ENCODE data around the gene HLCS. TPM values are rescaled to one million over a fixed set of nuclear protein-coding genes. Genes with fewer than 3 reads are reported as not detected.

Gene HLCS
- total RNA-seq, 1 donor from 2014 or later, result 15.3 TPM

- Mint-ChIP-seq H3K36me3 (ENCODE audit: low read depth) (peaks cover 12% of the 10 kb centered on the region), H3K27ac (no peak overlapping the region), H3K4me3 (no peak overlapping the region), H3K9me3 (peaks cover 10% of the 10 kb centered on the region), H3K27me3 (no peaks in the 10 kb centered on the region), H3K4me1 (no peaks in the 10 kb centered on the region)
- intact Hi-C loops (cut with micrococcal nuclease), result no loop called here
- no peak for DNase-seq
Measured at GRCh38 chr21:36883532-36884486, 82.7 kb downstream of the HLCS start.

- H3K27me3 Mint-ChIP-seq, result no peaks in the 10 kb centered on the region
- H3K36me3 Mint-ChIP-seq (ENCODE audit: low read depth), result peaks cover 12% of the 10 kb centered on the region
- intact Hi-C loops (cut with micrococcal nuclease), result no loop called here
- H3K9me3 Mint-ChIP-seq, result peaks cover 10% of the 10 kb centered on the region
- H3K27ac Mint-ChIP-seq, result no peak overlapping the region
- no peak overlapping the region for H3K4me3 Mint-ChIP-seq
- no peaks in the 10 kb centered on the region for H3K4me1 Mint-ChIP-seq
- no peak for DNase-seq
Measured at GRCh38 chr21:36882776-36883175, 83.7 kb downstream of the HLCS start.

DNA sequence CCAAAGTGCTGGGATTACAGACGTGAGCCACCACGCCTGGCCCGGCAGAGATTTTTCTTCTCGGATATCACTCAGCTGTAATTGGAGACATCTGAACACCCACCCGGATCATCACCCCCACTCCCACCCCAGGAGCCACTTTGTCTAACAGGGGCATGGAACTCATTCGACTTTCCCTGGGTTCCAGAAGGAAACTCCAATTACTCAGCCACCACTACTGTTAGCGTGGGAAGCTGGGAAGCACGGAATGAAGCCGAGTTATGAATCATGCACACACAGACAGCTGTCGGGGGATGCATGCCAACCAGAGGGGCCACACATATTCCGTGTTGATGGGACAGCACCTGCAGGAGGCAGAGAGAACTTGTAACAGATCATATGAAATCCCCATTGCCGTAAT, 85.2 kb downstream of the HLCS start:
- intact Hi-C loops (cut with micrococcal nuclease), result no loop called here
- no peaks in the 10 kb centered on the region for H3K4me1 Mint-ChIP-seq
- H3K27ac Mint-ChIP-seq, result no peak overlapping the region
- peaks cover 12% of the 10 kb centered on the region for H3K36me3 Mint-ChIP-seq (ENCODE audit: low read depth)
- no peak overlapping the region for H3K4me3 Mint-ChIP-seq
- H3K27me3 Mint-ChIP-seq, result no peaks in the 10 kb centered on the region
- DNase-seq, result no peak
- peaks cover 10% of the 10 kb centered on the region for H3K9me3 Mint-ChIP-seq

DNA sequence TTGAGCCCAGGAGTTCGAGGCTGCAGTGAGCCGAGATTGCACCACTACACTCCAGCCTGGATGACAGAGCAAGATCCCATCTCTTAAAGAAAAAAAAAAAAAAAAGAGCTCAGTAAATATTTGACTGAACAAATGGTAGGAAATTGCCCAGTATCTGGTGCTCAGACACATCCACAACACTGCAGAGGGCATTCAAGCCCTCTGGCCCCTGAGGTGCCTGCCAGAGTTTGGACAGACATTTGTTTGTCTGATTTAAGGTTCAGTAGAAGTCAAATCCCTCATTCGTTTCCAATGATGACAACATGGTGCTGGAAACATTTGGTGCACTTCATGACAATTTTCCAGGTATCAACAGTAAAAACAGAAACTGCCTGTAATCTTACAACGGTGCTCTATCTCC, 86.6 kb downstream of the HLCS start:
- DNase-seq, result no peak
- Mint-ChIP-seq H3K4me1 (no peaks in the 10 kb centered on the region), H3K4me3 (no peak overlapping the region), H3K36me3 (ENCODE audit: low read depth) (peaks cover 7% of the 10 kb centered on the region), H3K27me3 (no peaks in the 10 kb centered on the region), H3K9me3 (peaks cover 10% of the 10 kb centered on the region), H3K27ac (no peak overlapping the region)
- intact Hi-C loops (cut with micrococcal nuclease), result no loop called here

DNA sequence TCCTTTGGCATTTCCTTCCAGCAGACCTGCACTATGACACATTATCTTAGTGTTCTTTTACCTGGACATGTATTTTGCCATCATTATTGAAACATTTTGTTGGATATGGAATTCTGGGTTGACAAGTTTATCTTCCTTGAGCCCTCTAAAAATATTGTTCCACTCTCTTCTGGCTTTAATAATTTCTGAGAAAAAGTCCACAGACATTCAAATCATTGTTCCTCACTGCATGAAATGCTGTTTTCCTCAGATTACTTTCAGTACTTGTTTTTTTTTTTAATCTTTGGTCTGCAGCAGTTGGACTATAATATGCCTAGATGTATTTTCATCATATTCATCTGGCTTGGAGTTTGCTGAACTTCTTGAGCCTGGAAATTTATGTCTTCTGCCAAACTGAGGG, 88.7 kb downstream of the HLCS start:
- intact Hi-C loops (cut with micrococcal nuclease), result no loop called here
- no peak overlapping the region for H3K4me3 Mint-ChIP-seq
- peaks cover under 1% of the 10 kb centered on the region for H3K36me3 Mint-ChIP-seq (ENCODE audit: low read depth)
- H3K4me1 Mint-ChIP-seq, result no peaks in the 10 kb centered on the region
- no peak overlapping the region for H3K27ac Mint-ChIP-seq
- no peaks in the 10 kb centered on the region for H3K9me3 Mint-ChIP-seq
- DNase-seq, result no peak
- H3K27me3 Mint-ChIP-seq, result no peaks in the 10 kb centered on the region

DNA sequence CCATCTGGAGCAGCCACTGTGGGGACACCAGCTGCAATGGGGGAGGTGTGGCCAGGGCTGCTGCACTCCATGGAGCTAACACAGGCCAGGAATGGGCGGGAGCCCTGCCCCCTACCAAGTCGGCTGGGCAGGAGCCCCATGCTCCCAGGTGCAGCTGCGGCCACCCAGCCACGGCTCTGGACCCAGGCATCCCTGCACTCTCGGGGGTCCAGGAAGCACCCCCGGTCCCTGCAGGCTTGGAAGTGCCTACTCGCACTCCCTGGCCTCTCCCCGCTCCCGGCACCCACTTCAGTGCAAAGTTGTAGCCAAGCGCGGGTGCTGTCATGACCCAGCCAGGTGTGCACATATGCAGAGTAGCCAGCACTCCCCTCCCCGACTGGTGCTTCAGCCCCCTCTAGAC, 91.8 kb downstream of the HLCS start:
- DNase-seq, result no peak
- H3K36me3 Mint-ChIP-seq (ENCODE audit: low read depth), result no peaks in the 10 kb centered on the region
- no peaks in the 10 kb centered on the region for H3K4me1 Mint-ChIP-seq
- H3K9me3 Mint-ChIP-seq, result no peaks in the 10 kb centered on the region
- no peak overlapping the region for H3K27ac Mint-ChIP-seq
- no peaks in the 10 kb centered on the region for H3K27me3 Mint-ChIP-seq
- intact Hi-C loops (cut with micrococcal nuclease), result no loop called here
- no peak overlapping the region for H3K4me3 Mint-ChIP-seq

DNA sequence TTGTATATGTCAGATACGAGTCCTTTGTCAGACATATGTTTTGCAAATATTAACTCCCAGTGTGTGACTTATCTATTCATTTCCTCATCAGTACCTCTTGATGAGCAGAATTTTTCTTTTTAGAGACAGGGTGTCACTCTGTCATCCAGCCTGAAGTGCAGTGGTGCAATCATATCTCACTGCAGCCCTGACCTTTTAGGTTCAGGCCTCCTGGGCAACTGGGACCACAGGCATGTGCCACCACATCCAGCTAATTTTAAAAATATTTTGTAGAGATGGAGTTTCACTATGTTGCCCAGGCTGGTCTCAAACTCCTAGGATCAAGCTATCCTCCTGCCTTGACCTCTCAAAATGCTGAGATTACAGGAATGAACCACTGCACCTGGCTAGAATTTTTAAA, 93.0 kb downstream of the HLCS start:
- no peaks in the 10 kb centered on the region for H3K4me1 Mint-ChIP-seq
- H3K36me3 Mint-ChIP-seq (ENCODE audit: low read depth), result no peaks in the 10 kb centered on the region
- no peak overlapping the region for H3K4me3 Mint-ChIP-seq
- intact Hi-C loops (cut with micrococcal nuclease), result no loop called here
- no peak overlapping the region for H3K27ac Mint-ChIP-seq
- H3K27me3 Mint-ChIP-seq, result no peaks in the 10 kb centered on the region
- no peak for DNase-seq
- no peaks in the 10 kb centered on the region for H3K9me3 Mint-ChIP-seq

DNA sequence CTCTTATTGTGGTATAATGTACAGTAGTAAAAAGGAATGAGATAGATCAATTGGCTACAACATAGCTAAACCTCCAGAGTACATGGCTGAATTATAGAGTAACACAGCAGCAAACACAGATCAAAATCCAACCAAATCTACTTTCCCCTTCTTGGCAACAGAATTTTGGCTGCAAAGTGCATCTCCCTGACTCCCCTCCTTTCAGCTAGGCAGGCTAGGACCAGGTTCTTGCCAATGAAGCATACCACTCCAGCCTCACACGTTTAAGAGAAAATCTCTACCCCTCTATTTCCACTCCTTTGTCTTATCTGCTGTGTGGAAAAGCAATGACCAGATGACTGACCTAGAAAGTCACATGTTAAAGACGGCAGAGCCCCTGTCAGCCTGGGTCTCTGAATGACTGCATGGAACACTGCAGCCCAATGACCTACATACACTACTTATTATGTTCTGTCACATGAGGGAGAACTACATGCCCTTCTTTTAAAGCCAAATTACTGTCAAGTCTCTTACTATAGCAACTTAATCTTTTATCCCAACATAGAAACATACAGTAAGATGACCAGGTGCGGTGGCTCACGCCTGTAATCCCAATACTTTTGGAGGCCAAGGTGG, 99.1 kb downstream of the HLCS start:
- Mint-ChIP-seq H3K36me3 (ENCODE audit: low read depth) (no peaks in the 10 kb centered on the region), H3K27me3 (peaks cover 2% of the 10 kb centered on the region), H3K4me1 (peaks cover 7% of the 10 kb centered on the region), H3K27ac (no peak overlapping the region), H3K4me3 (no peak overlapping the region), H3K9me3 (no peaks in the 10 kb centered on the region)
- intact Hi-C loops (cut with micrococcal nuclease), result no loop called here
- no peak for DNase-seq

GRCh38 chr21:36866419-36866818, 100.0 kb downstream of the HLCS start:
- Mint-ChIP-seq H3K27ac (no peak overlapping the region), H3K9me3 (no peaks in the 10 kb centered on the region), H3K4me3 (no peak overlapping the region), H3K36me3 (ENCODE audit: low read depth) (peaks cover 3% of the 10 kb centered on the region), H3K27me3 (peaks cover 2% of the 10 kb centered on the region), H3K4me1 (peaks cover 10% of the 10 kb centered on the region)
- no peak for DNase-seq
- intact Hi-C loops (cut with micrococcal nuclease), result no loop called here

DNA sequence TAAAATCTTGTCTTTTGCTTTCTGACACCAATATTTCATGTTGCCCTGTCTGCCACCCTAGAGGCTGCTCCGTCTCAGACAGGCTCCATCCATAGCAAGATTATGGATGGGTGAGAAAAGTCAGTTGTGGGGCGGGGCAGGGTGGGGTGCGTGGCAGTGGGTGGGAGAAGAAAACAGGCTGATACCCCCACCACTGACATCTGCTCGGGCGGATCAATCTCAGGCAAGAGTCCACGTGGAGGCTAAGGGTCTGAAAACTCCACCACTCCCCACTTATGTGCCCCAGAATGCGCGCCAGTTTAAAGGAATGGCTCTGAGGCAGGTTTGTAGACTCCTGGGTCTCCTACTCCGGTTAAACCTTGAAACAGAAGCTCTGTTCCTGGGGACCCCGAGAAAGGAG, 101.5 kb downstream of the HLCS start:
- intact Hi-C loops (cut with micrococcal nuclease), result no loop called here
- H3K4me1 Mint-ChIP-seq, result peaks cover 14% of the 10 kb centered on the region
- H3K9me3 Mint-ChIP-seq, result no peaks in the 10 kb centered on the region
- H3K27ac Mint-ChIP-seq, result no peak overlapping the region
- DNase-seq, result no peak
- H3K36me3 Mint-ChIP-seq (ENCODE audit: low read depth), result peaks cover 3% of the 10 kb centered on the region
- peaks cover 2% of the 10 kb centered on the region for H3K27me3 Mint-ChIP-seq
- H3K4me3 Mint-ChIP-seq, result no peak overlapping the region

DNA sequence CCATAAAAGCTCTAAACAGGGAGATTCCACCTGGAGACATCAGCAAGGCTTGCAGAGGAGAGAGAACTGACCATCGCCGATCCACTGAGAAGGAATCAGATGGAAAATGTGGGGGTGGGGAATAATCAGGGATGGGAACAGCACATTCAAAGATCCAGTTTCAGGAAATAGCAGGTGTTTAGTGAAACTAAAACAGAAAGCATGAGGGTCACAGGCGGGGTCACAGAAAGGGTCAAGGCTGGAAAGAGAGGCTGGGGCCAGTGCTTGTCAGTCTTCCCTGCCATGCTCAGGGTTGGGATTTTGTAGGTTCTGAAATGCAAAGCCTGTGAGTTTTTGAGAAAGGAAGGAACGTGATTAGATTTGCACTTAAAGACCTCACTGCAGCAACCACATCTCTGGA, 103.2 kb downstream of the HLCS start:
- Mint-ChIP-seq H3K4me3 (no peak overlapping the region), H3K36me3 (ENCODE audit: low read depth) (peaks cover 3% of the 10 kb centered on the region), H3K27me3 (peaks cover 2% of the 10 kb centered on the region), H3K27ac (no peak overlapping the region), H3K4me1 (peaks cover 23% of the 10 kb centered on the region), H3K9me3 (no peaks in the 10 kb centered on the region)
- intact Hi-C loops (cut with micrococcal nuclease), result no loop called here
- DNase-seq, result no peak

- peaks cover 2% of the 10 kb centered on the region for H3K27me3 Mint-ChIP-seq
- no peak overlapping the region for H3K4me3 Mint-ChIP-seq
- peaks cover 3% of the 10 kb centered on the region for H3K36me3 Mint-ChIP-seq (ENCODE audit: low read depth)
- no peaks in the 10 kb centered on the region for H3K9me3 Mint-ChIP-seq
- peaks cover 24% of the 10 kb centered on the region for H3K4me1 Mint-ChIP-seq
- intact Hi-C loops (cut with micrococcal nuclease), result no loop called here
- DNase-seq, result no peak
- H3K27ac Mint-ChIP-seq, result no peak overlapping the region
Measured at GRCh38 chr21:36861595-36862323, 104.7 kb downstream of the HLCS start.

DNA sequence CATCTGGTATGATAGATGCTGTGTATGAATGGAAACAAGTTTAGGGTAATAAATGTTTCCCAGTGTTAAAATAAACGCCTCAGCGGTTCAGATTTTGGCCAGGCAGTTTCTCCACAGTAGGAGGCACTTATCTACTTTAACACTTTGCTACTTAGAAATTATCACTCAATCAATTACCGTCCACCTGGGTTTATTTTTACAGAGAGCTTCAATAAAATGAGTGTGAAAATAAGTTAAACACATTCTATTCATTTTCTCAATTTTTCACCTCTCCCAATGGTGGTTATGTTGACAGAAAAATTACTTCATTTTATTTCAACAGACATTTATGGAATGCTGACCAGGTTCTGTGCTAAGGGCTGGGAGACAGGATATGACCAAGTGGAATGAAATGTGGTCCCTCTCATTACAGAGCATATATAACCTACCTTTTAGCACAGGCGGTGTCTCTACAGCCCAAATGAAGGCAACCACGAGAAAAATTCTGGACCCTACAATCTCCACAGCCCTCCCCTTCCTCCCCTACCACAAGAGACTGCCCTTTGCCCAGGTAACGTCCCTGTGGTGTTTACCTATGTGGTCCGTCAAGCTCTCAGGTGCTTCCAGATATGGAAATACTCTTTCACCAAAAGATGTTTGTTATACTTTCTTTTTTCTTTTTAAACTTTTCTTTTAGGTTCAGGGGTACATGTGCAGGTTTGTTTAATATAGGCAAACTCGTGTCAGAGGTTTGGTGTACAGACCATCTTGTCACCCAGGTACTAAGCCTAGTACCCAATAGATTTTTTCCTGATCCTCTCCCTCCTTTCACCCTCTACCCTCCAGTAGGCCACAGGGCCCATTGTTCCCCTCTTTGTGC, 105.5 kb downstream of the HLCS start:
- H3K27ac Mint-ChIP-seq, result no peak overlapping the region
- no peak for DNase-seq
- intact Hi-C loops (cut with micrococcal nuclease), result no loop called here
- H3K4me3 Mint-ChIP-seq, result no peak overlapping the region
- peaks cover 3% of the 10 kb centered on the region for H3K36me3 Mint-ChIP-seq (ENCODE audit: low read depth)
- H3K27me3 Mint-ChIP-seq, result peaks cover 2% of the 10 kb centered on the region
- H3K9me3 Mint-ChIP-seq, result no peaks in the 10 kb centered on the region
- H3K4me1 Mint-ChIP-seq, result peaks cover 24% of the 10 kb centered on the region

Data from activated CD4-positive, alpha-beta T cell treated with anti-CD3 and anti-CD28 coated beads, Interleukin-2, amount 10 ng/mL, durations not matched to agents 24 days and 14 days (primary cell).